Kidney (tissue), 22 donors: ENCODE results near the gene ADAMTSL2. TPM values are rescaled to one million over a fixed set of nuclear protein-coding genes. Genes with fewer than 3 reads are reported as not detected.
A peak's percentile ranks its signal among the peaks of the same experiment; 100 is the strongest.

Experiments used
- DNase-seq, 5 donors: peaks; one replicate each; pipeline ENCODE4 v3.0.0-alpha.2; 2013 to 2020
- FAIRE-seq: peaks from 2 replicates; lab custom pipeline; 2012; peaks lifted over from hg19 to GRCh38; lab: Jason Lieb, UNC
- H3K27ac ChIP-seq, 2 donors: one replicate each; pipeline ENCODE4 v1.7.0; 2013; ENCODE audit warnings: low read depth in 2 of 2, low read length in 2 of 2, inconsistent platforms in 1 of 2
- H3K27me3 ChIP-seq: one replicate; pipeline ENCODE4 v1.7.1; 2013; ENCODE audit warnings: low read length, inconsistent platforms; ENCODE audit not compliant: control insufficient read depth, insufficient read depth
- H3K36me3 ChIP-seq, 3 donors: one replicate each; pipeline versions ENCODE4 v1.7.0 to v1.7.1; 2013; ENCODE audit warnings: low read length in 3 of 3, control low read depth in 1 of 3, inconsistent platforms in 1 of 3; ENCODE audit not compliant: insufficient read depth in 3 of 3, control insufficient read depth in 2 of 3
- H3K4me1 ChIP-seq, 3 donors: one replicate each; pipeline versions ENCODE4 v1.7.0 to v1.7.1; 2013; ENCODE audit warnings: low read length in 3 of 3, inconsistent platforms in 1 of 3, low read depth in 1 of 3; ENCODE audit not compliant: control insufficient read depth in 2 of 3, insufficient read depth in 2 of 3
- H3K4me3 ChIP-seq, 3 donors: one replicate each; pipeline versions ENCODE4 v1.7.0 to v1.8.1; 2013; ENCODE audit warnings: low read length in 3 of 3, control low read depth in 1 of 3, inconsistent platforms in 1 of 3
- H3K9ac ChIP-seq, 3 donors: one replicate each; pipeline versions ENCODE4 v1.7.0 to v1.7.1; 2013; ENCODE audit warnings: low read length in 3 of 3, control low read depth in 1 of 3, inconsistent platforms in 1 of 3
- H3K9me3 ChIP-seq, 3 donors: one replicate each; pipeline versions ENCODE4 v1.7.0 to v1.7.1; 2013; ENCODE audit warnings: low read length in 3 of 3, control low read depth in 1 of 3, inconsistent platforms in 1 of 3; ENCODE audit not compliant: control insufficient read depth in 2 of 3, insufficient read depth in 1 of 3
- CTCF ChIP-seq: IDR thresholded peaks from 3 replicates; pipeline ENCODE4 v1.5.1; 2012; ENCODE audit warnings: mild to moderate bottlenecking, moderate library complexity, borderline replicate concordance; ENCODE audit not compliant: insufficient read depth; ENCODE audit errors: extremely low read depth
- intact Hi-C: fragments of 100-400 bp; cut with DNase I; formaldehyde crosslinking; loops from one replicate; pipeline ENCODE4 v1.11.1; 2022
- long read RNA-seq, 10 donors: library from polyadenylated mRNA in 1 of 10; unstranded in 1 of 10; transcript quantifications; one replicate each; pipeline ENCODE4 v2.0.0 and lab custom pipeline, GENCODE V29; 2021 to 2026
- polyA plus RNA-seq: library from polyadenylated mRNA; stranded (reverse); fragments of 350-450 nt; fragmentation: Illumina TruSeq; extraction: RNeasy Lipid Tissue Mini Kit (QIAGEN cat#74804); gene quantifications from one replicate; pipeline ENCODE4 v1.2.3, GENCODE V29; 2014; ENCODE audit warnings: low read depth, low replicate concordance; ENCODE audit not compliant: insufficient read depth
- total RNA-seq: library from RNA; stranded (reverse); fragmentation: NEBNext Ultra II Directional; extraction: Animal tissue kit (Norgen Biotek cat#: 25700); gene quantifications from one replicate; pipeline ENCODE4 v1.2.1, GENCODE V29; 2021
- donor health status: control.
- donor health status: control.
- donor health status: control.
- donor health status: control.
- donor health status: control.
- donor health status: DM: yes; HTN: yes; CAD: no.
- donor health status: Normal renal cell carcinoma (clear cell type).

ADAMTSL2 gene
- total RNA-seq (32.1 TPM), polyA plus RNA-seq (20.0 TPM)
- long read RNA-seq, donor 1, result 0 reads
- long read RNA-seq, donor 2, result 0 reads
- long read RNA-seq, donor 3, result 0 reads
- long read RNA-seq, donor 4, result 0 reads
- long read RNA-seq, donor 5, result 0 reads
- long read RNA-seq, donor 6, result 0 reads
- long read RNA-seq, donor 7, full-length matches to known transcripts, result 1 of 57 reads
- long read RNA-seq, donor 7, partial matches to known transcripts, result 29 of 57 reads
- long read RNA-seq, donor 7, other reads (novel, unspliced or antisense), result 27 of 57 reads
- long read RNA-seq, donor 8, result 0 reads
- long read RNA-seq, donor 9, result 0 reads
- long read RNA-seq, donor 10, result 0 reads

GRCh38 chr9:133534346-133535291 is at the start of gene ADAMTSL2:
TSS of gene ADAMTSL2 (plus strand) at chr9:133534704. CDS start at chr9:133536713, 2,009 bp downstream.
- Histone ChIP-seq H3K9me3 (no peaks in the 10 kb centered on the region), H3K36me3 (no peaks in the 10 kb centered on the region), H3K27ac (peak within 1 kb of the TSS; percentile 36 to 65), H3K9ac (peak within 1 kb of the TSS in 1 of 3 donors; percentile 34), H3K4me1 (peaks cover 0 to 55% (median 15%) of the 10 kb centered on the region in 3 donors), H3K4me3 (peak within 1 kb of the TSS in 2 of 3 donors; percentile 38 to 61), H3K27me3 (no peaks in the 10 kb centered on the region)
- peak; percentile 92 to 96 (median 94) for DNase-seq
- FAIRE-seq, result no peak
- TF ChIP-seq CTCF, result no peak
- intact Hi-C loops, result no loop called here

- TF ChIP-seq CTCF, result no peak
- H3K4me1 ChIP-seq, result no peaks in the 10 kb centered on the region
- no peaks in the 10 kb centered on the region for H3K27me3 ChIP-seq
- DNase-seq (peak in 1 of 5 donors; percentile 76), FAIRE-seq (no peak)
- intact Hi-C loops, result loop anchor here (5.0 to 10.0 kb wide), 2 partner anchors 78 to 301 kb away; no protein-coding TSS in a partner anchor
- no peak overlapping the region for H3K27ac ChIP-seq
- H3K9ac ChIP-seq, result no peak overlapping the region
- no peaks in the 10 kb centered on the region for H3K36me3 ChIP-seq
- no peaks in the 10 kb centered on the region for H3K9me3 ChIP-seq
- H3K4me3 ChIP-seq, result no peak overlapping the region
Observed at GRCh38 chr9:133485531-133486260, 48.8 kb upstream of the ADAMTSL2 start.

GRCh38 chr9:133487331-133487725 is 47.2 kb upstream of the ADAMTSL2 start:
- Histone ChIP-seq H3K36me3 (no peaks in the 10 kb centered on the region), H3K4me3 (no peak overlapping the region), H3K9me3 (no peaks in the 10 kb centered on the region), H3K27me3 (no peaks in the 10 kb centered on the region), H3K27ac (no peak overlapping the region), H3K4me1 (peaks cover 0 to 3% (median 0%) of the 10 kb centered on the region in 3 donors), H3K9ac (no peak overlapping the region)
- intact Hi-C loops, result loop anchor here (5.0 to 10.0 kb wide), 2 partner anchors 80 to 303 kb away; no protein-coding TSS in a partner anchor
- DNase-seq, result peak in 1 of 5 donors; percentile 59
- FAIRE-seq, result no peak
- TF ChIP-seq CTCF, result no peak
